Trophoblast cell (in vitro differentiated cells and primary cell): ENCODE data around the gene SUMO3.

Experiments used
- DNase-seq, 2 donors: peaks; one replicate each; pipeline ENCODE4 v3.0.0-alpha.2; 2016
- H2AFZ ChIP-seq: 2 replicates; pipeline ENCODE4 v1.6.1; 2013; ENCODE audit warnings: low read length, moderate library complexity, mild to moderate bottlenecking; ENCODE audit not compliant: insufficient read depth, poor library complexity
- H2AK5ac ChIP-seq: 2 replicates; pipeline ENCODE4 v1.6.1; 2013; ENCODE audit warnings: mild to moderate bottlenecking, low read length
- H2BK120ac ChIP-seq: 2 replicates; pipeline ENCODE4 v1.6.1; 2013; ENCODE audit warnings: low read length, mild to moderate bottlenecking, moderate library complexity; ENCODE audit not compliant: insufficient read depth, poor library complexity
- H2BK12ac ChIP-seq: 2 replicates; pipeline ENCODE4 v1.6.1; 2013; ENCODE audit warnings: mild to moderate bottlenecking, low read length, moderate library complexity
- H2BK5ac ChIP-seq: 2 replicates; pipeline ENCODE4 v1.6.1; 2013; ENCODE audit warnings: low read length, low read depth, moderate library complexity, mild to moderate bottlenecking; ENCODE audit not compliant: poor library complexity
- H3K14ac ChIP-seq: 2 replicates; pipeline ENCODE4 v1.6.1; 2013; ENCODE audit warnings: mild to moderate bottlenecking, low read length
- H3K18ac ChIP-seq: 2 replicates; pipeline ENCODE4 v1.6.1; 2013; ENCODE audit warnings: mild to moderate bottlenecking, low read length
- H3K23ac ChIP-seq: 2 replicates; pipeline ENCODE4 v1.6.1; 2013; ENCODE audit warnings: low read length
- H3K27ac ChIP-seq: 2 replicates; pipeline ENCODE4 v1.5.1; 2013; ENCODE audit warnings: low read depth, mild to moderate bottlenecking, inconsistent platforms, low read length, moderate library complexity
- H3K27me3 ChIP-seq: 2 replicates; pipeline ENCODE4 v1.6.1; 2013; ENCODE audit warnings: inconsistent platforms, mild to moderate bottlenecking, low read length, moderate library complexity; ENCODE audit not compliant: insufficient read depth
- H3K36me3 ChIP-seq, 2 experiments: 1 replicate in 1 of 2; 2 replicates in 1 of 2; pipeline ENCODE4 v1.6.1; 2013; ENCODE audit warnings: low read length in 2 of 2, mild to moderate bottlenecking in 2 of 2, moderate library complexity in 1 of 2; ENCODE audit not compliant: insufficient read depth in 2 of 2, control insufficient read depth in 1 of 2
- H3K4ac ChIP-seq: 2 replicates; pipeline ENCODE4 v1.6.1; 2013; ENCODE audit warnings: low read depth, mild to moderate bottlenecking, low read length, moderate library complexity
- H3K4me1 ChIP-seq, 2 experiments: 1 replicate in 1 of 2; 2 replicates in 1 of 2; pipeline ENCODE4 v1.6.1; 2013; ENCODE audit warnings: low read length in 2 of 2, mild to moderate bottlenecking in 2 of 2, moderate library complexity in 1 of 2; ENCODE audit not compliant: insufficient read depth in 2 of 2, control insufficient read depth in 1 of 2
- H3K4me2 ChIP-seq: 2 replicates; pipeline ENCODE4 v1.6.1; 2013; ENCODE audit warnings: inconsistent platforms, mild to moderate bottlenecking, low read length, moderate library complexity
- H3K4me3 ChIP-seq: 2 replicates; pipeline ENCODE4 v1.5.1; 2013; ENCODE audit warnings: mild to moderate bottlenecking, low read depth, low read length, inconsistent platforms
- H3K79me1 ChIP-seq: one replicate; pipeline ENCODE4 v1.6.1; 2013; ENCODE audit warnings: low read length
- H3K79me2 ChIP-seq: 2 replicates; pipeline ENCODE4 v1.6.1; 2013; ENCODE audit warnings: low read length, mild to moderate bottlenecking; ENCODE audit not compliant: control insufficient read depth, insufficient read depth, poor library complexity
- H3K9ac ChIP-seq: 2 replicates; pipeline ENCODE4 v1.6.1; 2013; ENCODE audit warnings: mild to moderate bottlenecking, low read length
- H3K9me3 ChIP-seq: 2 replicates; pipeline ENCODE4 v1.6.1; 2013; ENCODE audit warnings: low read depth, mild to moderate bottlenecking, control low read depth, inconsistent platforms, low read length; ENCODE audit not compliant: insufficient read depth
- H4K12ac ChIP-seq: 2 replicates; pipeline ENCODE4 v1.6.1; 2013; ENCODE audit warnings: low read depth, mild to moderate bottlenecking, low read length, moderate library complexity
- H4K8ac ChIP-seq: 2 replicates; pipeline ENCODE4 v1.6.1; 2013; ENCODE audit warnings: low read depth, mild to moderate bottlenecking, low read length, moderate library complexity
- H4K91ac ChIP-seq: one replicate; pipeline ENCODE4 v1.6.1; 2013; ENCODE audit warnings: low read depth, mild to moderate bottlenecking, low read length, moderate library complexity
- WGBS: extraction: QIAGEN DNeasy Blood & Tissue Kit; methylation state at CpG from one replicate; pipeline ENCODE4 v1.1.7; 2013; ENCODE audit warnings: missing lambda C conversion rate; ENCODE audit not compliant: insufficient read length, insufficient coverage; ENCODE audit errors: extremely low coverage; 5-methylcytosine and 5-hydroxymethylcytosine counted together

The SUMO3 gene

DNA sequence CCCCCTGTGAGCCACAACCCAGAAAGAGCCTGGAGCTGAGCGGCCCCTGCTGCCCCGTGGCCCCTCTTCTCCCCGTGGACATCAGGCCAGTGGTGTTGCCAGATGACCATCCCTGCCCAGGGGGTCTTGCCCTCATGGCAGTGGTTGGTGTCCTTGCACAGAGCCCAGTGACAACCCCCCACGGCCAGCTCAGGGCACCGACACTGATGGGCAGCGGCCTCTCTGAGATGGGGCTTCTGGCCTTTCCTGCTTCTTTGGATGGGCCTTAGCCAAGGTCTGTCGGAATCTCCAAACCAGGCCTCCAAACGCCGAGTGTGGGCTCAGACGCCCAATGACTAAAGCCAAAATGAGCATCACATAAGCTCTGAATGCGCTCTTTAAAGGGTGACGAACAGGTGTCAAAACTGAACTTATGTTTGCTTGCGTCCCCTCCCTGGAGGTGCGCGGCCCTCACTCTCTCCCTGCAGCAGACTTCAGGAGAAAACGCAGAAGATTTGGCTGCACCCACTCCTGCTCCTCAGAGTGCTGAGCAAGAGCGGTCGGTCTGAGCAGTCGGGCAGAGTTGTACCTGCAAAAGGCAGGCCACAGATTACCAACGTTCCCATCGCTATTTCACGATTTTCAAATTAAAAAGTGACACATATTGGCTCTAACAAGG lies 58.1 kb downstream of the SUMO3 start:
- Histone ChIP-seq H4K12ac (no peak overlapping the region), H2BK5ac (no peak overlapping the region), H3K4me3 (no peak overlapping the region), H3K4me2 (no peak overlapping the region), H4K8ac (no peak overlapping the region), H2AFZ (no peak overlapping the region), H4K91ac (no peak overlapping the region), H3K27me3 (no peaks in the 10 kb centered on the region), H3K23ac (no peak overlapping the region), H3K14ac (no peak overlapping the region), H3K9me3 (peaks cover 7% of the 10 kb centered on the region), H3K27ac (no peak overlapping the region), H3K9ac (no peak overlapping the region), H2BK12ac (no peak overlapping the region), H3K4me1 (no peaks in the 10 kb centered on the region), H2BK120ac (no peak overlapping the region), H3K18ac (no peak overlapping the region), H3K36me3 (no peaks in the 10 kb centered on the region), H3K79me1 (no peaks in the 10 kb centered on the region), H3K4ac (no peak overlapping the region), H3K79me2 (no peaks in the 10 kb centered on the region), H2AK5ac (no peak overlapping the region)
- WGBS: no CpG with 5 or more reads among the region's 22 CpGs
- DNase-seq: no peak

DNA sequence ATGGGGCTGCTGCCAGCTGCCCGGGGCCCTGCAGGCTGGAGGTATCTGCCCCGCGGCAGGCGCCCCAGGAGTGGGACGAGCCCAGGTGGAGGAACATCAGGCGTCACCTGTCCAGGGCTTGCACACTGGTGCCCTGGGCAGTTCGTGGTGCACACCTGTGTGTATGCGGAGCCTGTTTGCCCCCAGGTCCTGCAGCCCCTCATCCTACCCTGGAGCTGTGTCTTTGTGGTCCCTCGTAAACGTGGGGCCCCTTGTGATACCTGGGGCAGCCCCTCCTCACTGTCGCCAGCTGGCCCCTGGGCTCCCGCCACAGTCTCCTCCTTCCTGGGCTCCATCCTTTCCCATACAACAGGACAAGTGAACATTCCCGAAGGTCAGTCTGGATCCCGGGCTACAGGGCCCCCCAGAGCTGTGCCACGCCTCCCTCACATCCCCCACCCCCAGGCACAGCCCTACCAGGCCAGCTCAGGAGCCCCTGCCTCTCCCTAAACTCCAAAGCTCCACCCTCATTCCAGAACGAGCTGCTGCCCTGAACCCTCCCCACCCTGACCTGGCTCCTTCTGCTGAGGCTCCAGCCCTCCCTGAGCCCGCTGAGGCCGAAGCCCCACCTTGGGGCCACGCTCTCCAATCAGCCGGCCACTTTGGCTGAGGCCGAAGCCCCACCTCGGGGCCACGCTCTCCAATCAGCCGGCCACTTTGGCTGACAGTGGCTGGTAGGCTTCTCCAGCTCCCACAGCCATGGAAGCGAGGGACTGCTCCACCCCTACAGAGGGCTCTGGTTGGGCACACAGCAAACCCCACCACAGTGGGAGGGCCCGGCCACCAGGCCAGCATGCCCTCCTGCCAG lies 58.9 kb downstream of the SUMO3 start:
- H3K9ac ChIP-seq: no peak overlapping the region
- WGBS: no CpG with 5 or more reads among the region's 26 CpGs

DNA sequence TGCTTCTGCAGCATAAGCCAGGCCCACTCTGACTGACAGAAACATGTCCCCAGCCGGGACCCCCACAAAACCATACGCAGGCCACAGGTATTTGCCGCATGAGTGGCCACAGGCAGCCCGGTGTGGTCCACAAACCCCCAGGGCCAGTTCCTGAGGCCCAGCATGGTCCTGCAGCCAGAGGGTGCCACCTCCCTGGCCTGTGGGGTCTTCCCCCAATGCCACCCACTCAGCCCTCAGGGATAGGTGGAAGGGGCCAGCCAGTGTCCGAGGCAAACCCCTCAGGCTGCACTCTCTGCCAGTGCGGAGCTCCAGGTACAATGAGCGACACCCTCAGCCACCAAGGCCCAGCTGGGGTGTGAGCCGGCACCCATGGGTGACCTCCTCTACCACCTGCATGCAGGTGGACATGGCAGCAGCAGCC lies 59.7 kb downstream of the SUMO3 start:
- no CpG with 5 or more reads among the region's 8 CpGs for whole genome bisulfite sequencing
- Histone ChIP-seq H3K27me3 (no peaks in the 10 kb centered on the region), H3K79me2 (no peaks in the 10 kb centered on the region), H2BK5ac (no peak overlapping the region), H3K4me2 (no peak overlapping the region), H3K4ac (no peak overlapping the region), H2BK120ac (no peak overlapping the region), H4K12ac (no peak overlapping the region), H3K18ac (no peak overlapping the region), H2BK12ac (no peak overlapping the region), H4K91ac (no peak overlapping the region), H3K4me1 (peaks cover 1 to 2% of the 10 kb centered on the region in 2 experiments), H2AK5ac (no peak overlapping the region), H3K27ac (no peak overlapping the region), H3K9me3 (peaks cover 7% of the 10 kb centered on the region), H3K36me3 (no peaks in the 10 kb centered on the region), H3K23ac (no peak overlapping the region), H3K79me1 (no peaks in the 10 kb centered on the region), H3K4me3 (no peak overlapping the region), H2AFZ (no peak overlapping the region), H4K8ac (no peak overlapping the region), H3K9ac (no peak overlapping the region), H3K14ac (no peak overlapping the region)
- DNase-seq: no peak

More for the DNA sequence above, 58.9 kb downstream of the SUMO3 start:
- H2AFZ ChIP-seq: no peak overlapping the region
- H3K4me3 ChIP-seq: no peak overlapping the region
- no peak overlapping the region for H2BK5ac ChIP-seq
- H3K14ac ChIP-seq: no peak overlapping the region
- H4K91ac ChIP-seq: no peak overlapping the region
- H3K79me2 ChIP-seq: no peaks in the 10 kb centered on the region
- no peak overlapping the region for H3K4ac ChIP-seq
- no peak for DNase-seq
- peaks cover 7% of the 10 kb centered on the region for H3K9me3 ChIP-seq
- no peak overlapping the region for H2AK5ac ChIP-seq
- no peaks in the 10 kb centered on the region for H3K36me3 ChIP-seq
- H3K4me1 ChIP-seq: no peaks in the 10 kb centered on the region
- H4K8ac ChIP-seq: no peak overlapping the region
- no peak overlapping the region for H3K4me2 ChIP-seq
- H3K23ac ChIP-seq: no peak overlapping the region
- no peak overlapping the region for H3K18ac ChIP-seq
- no peak overlapping the region for H2BK12ac ChIP-seq
- no peak overlapping the region for H4K12ac ChIP-seq
- no peak overlapping the region for H3K27ac ChIP-seq
- no peaks in the 10 kb centered on the region for H3K27me3 ChIP-seq
- H3K79me1 ChIP-seq: no peaks in the 10 kb centered on the region
- H2BK120ac ChIP-seq: no peak overlapping the region

DNA sequence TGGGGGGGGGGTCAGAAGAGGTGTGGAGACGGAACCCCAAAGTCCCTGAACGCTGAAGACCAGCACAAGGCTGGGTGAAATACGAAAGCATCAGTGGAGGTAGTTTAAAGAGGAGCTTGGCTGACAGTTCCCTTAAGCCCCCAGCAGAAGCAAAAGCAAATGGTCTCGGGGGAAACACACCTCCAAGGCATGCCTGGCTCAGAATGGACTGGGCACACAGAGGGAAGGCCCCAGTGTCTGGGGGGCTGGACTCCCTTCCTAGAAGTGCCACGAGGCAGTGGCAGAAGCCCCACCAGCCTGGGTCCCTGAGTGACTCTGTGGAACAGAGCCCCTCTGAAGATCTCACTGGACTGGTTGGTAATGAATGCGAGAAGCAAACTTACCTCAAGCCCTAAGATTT lies 60.1 kb downstream of the SUMO3 start:
- Histone ChIP-seq H3K4me2 (no peak overlapping the region), H3K9ac (no peak overlapping the region), H3K4me1 (peaks cover 4 to 5% of the 10 kb centered on the region in 2 experiments), H3K36me3 (no peaks in the 10 kb centered on the region), H3K14ac (no peak overlapping the region), H3K23ac (no peak overlapping the region), H2BK12ac (no peak overlapping the region), H2AK5ac (no peak overlapping the region), H3K9me3 (peaks cover 7% of the 10 kb centered on the region), H4K91ac (no peak overlapping the region), H4K8ac (no peak overlapping the region), H3K79me2 (no peaks in the 10 kb centered on the region), H2BK5ac (no peak overlapping the region), H3K79me1 (no peaks in the 10 kb centered on the region), H3K4ac (no peak overlapping the region), H2AFZ (no peak overlapping the region), H3K27me3 (no peaks in the 10 kb centered on the region), H2BK120ac (no peak overlapping the region), H3K4me3 (no peak overlapping the region), H3K27ac (no peak overlapping the region), H4K12ac (no peak overlapping the region), H3K18ac (no peak overlapping the region)
- DNase-seq: no peak
- WGBS: no CpG with 5 or more reads among the region's 6 CpGs
